GM06990 (cell line): ENCODE data around the gene SVBP.

Experiments
- DNase-seq: peaks from one replicate; pipeline ENCODE4 v3.0.0-alpha.2; 2011; ENCODE audit not compliant: insufficient read length; ENCODE audit errors: extremely low read depth
- H3K27me3 ChIP-seq: replicated peaks from 2 replicates; pipeline ENCODE4 v1.6.0; 2011; ENCODE audit warnings: low read length; ENCODE audit not compliant: control insufficient read depth, insufficient read depth
- H3K36me3 ChIP-seq: 2 replicates; pipeline ENCODE4 v1.5.1; 2011; ENCODE audit warnings: low read length; ENCODE audit not compliant: control insufficient read depth, insufficient read depth
- H3K4me3 ChIP-seq: replicated peaks from 2 replicates; pipeline ENCODE4 v1.5.1; 2011; ENCODE audit warnings: low read depth, mild to moderate bottlenecking, control low read depth, low read length
- CTCF ChIP-seq: IDR thresholded peaks from 2 replicates; pipeline ENCODE4 v1.5.1; 2011; ENCODE audit warnings: low read length, control low read depth, mild to moderate bottlenecking, inconsistent platforms; ENCODE audit not compliant: insufficient read depth, poor library complexity, severe bottlenecking

SVBP gene

GRCh38 chr1:42830631-42831030, 13.4 kb upstream of the SVBP start:
- H3K27me3 ChIP-seq = no peaks in the 10 kb centered on the region
- TF ChIP-seq CTCF = no peak
- no peak for DNase-seq
- no peaks in the 10 kb centered on the region for H3K36me3 ChIP-seq
- no peak overlapping the region for H3K4me3 ChIP-seq

GRCh38 chr1:42825036-42825851, 8.0 kb upstream of the SVBP start:
- H3K36me3 ChIP-seq = no peaks in the 10 kb centered on the region
- H3K27me3 ChIP-seq = no peaks in the 10 kb centered on the region
- H3K4me3 ChIP-seq = no peak overlapping the region
- TF ChIP-seq CTCF = no peak
- DNase-seq = no peak

GRCh38 chr1:42824481-42825035, 7.4 kb upstream of the SVBP start:
- DNase-seq = no peak
- Histone ChIP-seq H3K4me3 (no peak overlapping the region), H3K27me3 (no peaks in the 10 kb centered on the region), H3K36me3 (no peaks in the 10 kb centered on the region)
- TF ChIP-seq CTCF = no peak

GRCh38 chr1:42822800-42823392, 5.7 kb upstream of the SVBP start:
- no peak for DNase-seq
- H3K36me3 ChIP-seq = no peaks in the 10 kb centered on the region
- TF ChIP-seq CTCF = no peak
- H3K4me3 ChIP-seq = no peak overlapping the region
- no peaks in the 10 kb centered on the region for H3K27me3 ChIP-seq

- Histone ChIP-seq H3K36me3 (no peaks in the 10 kb centered on the region), H3K4me3 (no peak overlapping the region), H3K27me3 (no peaks in the 10 kb centered on the region)
- no peak for DNase-seq
- no peak for TF ChIP-seq CTCF
Observed at GRCh38 chr1:42821690-42822089, 4.5 kb upstream of the SVBP start.
